ENCODE results near the gene ABLIM2. TPM values are rescaled to one million over a fixed set of nuclear protein-coding genes. Genes with fewer than 3 reads are reported as not detected.

ABLIM2 gene
- total and polyA plus RNA-seq, 2 of the 13 experiments (the other 11 are each of a cell fraction or from before 2014, with no cell fraction given): 0.20 to 0.37 TPM

- TF ChIP-seq ZNF710 (CRISPR knock-in tag; IDR thresholded peaks at IDR 0.05; ENCODE audit: borderline replicate concordance) (peak; percentile 89; the same call in 1 of the 2 replicates), ZNF639 (CRISPR knock-in tag; conservative IDR thresholded peaks at IDR 0.05) (peak; percentile 36; the same call in 1 of the 2 replicates), ZNF281 (CRISPR knock-in tag; IDR thresholded peaks at IDR 0.05; ENCODE audit: borderline replicate concordance) (peak; percentile 64; the same call in 1 of the 2 replicates), ZNF256 (CRISPR knock-in tag; conservative IDR thresholded peaks at IDR 0.05) (no peak), ZNF12 (CRISPR knock-in tag; IDR thresholded peaks at IDR 0.05) (0 out of 2 replicates have a peak, but pooled peaks have one; percentile 14), SAFB2 (CRISPR knock-in tag; IDR thresholded peaks at IDR 0.05; ENCODE audit: borderline replicate concordance, low read depth) (no peak), ZNF354B (CRISPR knock-in tag; IDR thresholded peaks at IDR 0.05) (no peak), SALL1 (CRISPR knock-in tag; IDR thresholded peaks at IDR 0.05) (peak; percentile 83), ZNF644 (CRISPR knock-in tag; IDR thresholded peaks at IDR 0.05; ENCODE audit: low read depth) (0 out of 2 replicates have a peak, but pooled peaks have one; percentile 13), ZNF7 (CRISPR knock-in tag; IDR thresholded peaks at IDR 0.05) (no peak), MAZ (IDR thresholded peaks at IDR 0.05; ENCODE audit: borderline replicate concordance, low read depth, low read length) (no peak; the same call in 1 of the 2 replicates), MAZ (CRISPR knock-in tag; IDR thresholded peaks at IDR 0.05; ENCODE audit: low read depth) (0 out of 2 replicates have a peak, but pooled peaks have one; percentile 25), ZFP36L1 (CRISPR knock-in tag; IDR thresholded peaks at IDR 0.05) (no peak), ZNF350 (CRISPR knock-in tag; IDR thresholded peaks at IDR 0.05; ENCODE audit: borderline replicate concordance, low read depth) (peak; percentile 83), ZBTB42 (CRISPR knock-in tag; IDR thresholded peaks at IDR 0.05) (no peak), HNF1A (IDR thresholded peaks at IDR 0.05; ENCODE audit: low read depth) (peak; percentile 33; the same call in 1 of the 2 replicates), HNF1A (CRISPR knock-in tag; IDR thresholded peaks at IDR 0.05; ENCODE audit: borderline replicate concordance) (peak; percentile 80; the same call in 1 of the 2 replicates), PLRG1 (conservative IDR thresholded peaks at IDR 0.05) (no peak), SPEN (CRISPR knock-in tag; IDR thresholded peaks at IDR 0.05; ENCODE audit: low read depth) (peak; percentile 67), FOXK2 (IDR thresholded peaks at IDR 0.05) (no peak)
These were observed 107.9 kb downstream of the ABLIM2 start (continued) for GRCh38 chr4:8050555-8051206.

Measured in HepG2 (cell line).